GM19467 (cell line): ENCODE measurements around the gene IGFL1.
"Not testable (repeated sequence)": the region's sequence is repeated elsewhere in the genome, so short reads cannot be mapped to it uniquely, and the experiment has no call there.

Source experiments
- ATAC-seq: cut with Tn5 transposase; IDR thresholded peaks from one replicate; pipeline ENCODE4 v1.9.1; 2021; ENCODE audit warnings: mild to moderate bottlenecking, moderate library complexity; ENCODE audit not compliant: unreplicated experiment

Gene IGFL1

DNA sequence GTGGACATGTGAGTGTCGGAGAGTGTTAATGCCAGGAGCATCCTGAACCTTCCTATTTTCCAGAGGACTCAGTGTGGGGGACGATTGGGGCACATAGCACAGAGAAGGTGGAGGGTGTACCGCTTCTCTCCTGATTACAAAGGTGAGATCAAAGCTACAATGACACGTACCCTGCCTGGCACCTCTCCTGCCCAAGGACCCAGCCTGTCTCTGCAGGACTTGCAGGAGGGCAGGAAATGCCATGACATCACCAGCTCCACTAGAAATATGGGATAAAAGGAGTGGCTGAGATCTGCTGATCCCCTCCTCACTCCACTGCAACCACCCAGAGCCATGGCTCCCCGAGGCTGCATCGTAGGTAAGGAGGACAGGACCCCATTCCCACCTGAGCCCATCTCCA, at the start of gene IGFL1:
TSS of gene IGFL1 (plus strand) at position 301 of the 400 bp plus-strand sequence. CDS start at position 334, 33 bp downstream.
- no peak for ATAC-seq

GRCh38 chr19:46180701-46181387, 48.7 kb upstream of the IGFL1 start:
- ATAC-seq, result no peak

- ATAC-seq, result no peak
Measured at GRCh38 chr19:46181388-46181779, 48.2 kb upstream of the IGFL1 start.

- no peak for ATAC-seq
Measured at GRCh38 chr19:46182476-46182875, 47.1 kb upstream of the IGFL1 start.

DNA sequence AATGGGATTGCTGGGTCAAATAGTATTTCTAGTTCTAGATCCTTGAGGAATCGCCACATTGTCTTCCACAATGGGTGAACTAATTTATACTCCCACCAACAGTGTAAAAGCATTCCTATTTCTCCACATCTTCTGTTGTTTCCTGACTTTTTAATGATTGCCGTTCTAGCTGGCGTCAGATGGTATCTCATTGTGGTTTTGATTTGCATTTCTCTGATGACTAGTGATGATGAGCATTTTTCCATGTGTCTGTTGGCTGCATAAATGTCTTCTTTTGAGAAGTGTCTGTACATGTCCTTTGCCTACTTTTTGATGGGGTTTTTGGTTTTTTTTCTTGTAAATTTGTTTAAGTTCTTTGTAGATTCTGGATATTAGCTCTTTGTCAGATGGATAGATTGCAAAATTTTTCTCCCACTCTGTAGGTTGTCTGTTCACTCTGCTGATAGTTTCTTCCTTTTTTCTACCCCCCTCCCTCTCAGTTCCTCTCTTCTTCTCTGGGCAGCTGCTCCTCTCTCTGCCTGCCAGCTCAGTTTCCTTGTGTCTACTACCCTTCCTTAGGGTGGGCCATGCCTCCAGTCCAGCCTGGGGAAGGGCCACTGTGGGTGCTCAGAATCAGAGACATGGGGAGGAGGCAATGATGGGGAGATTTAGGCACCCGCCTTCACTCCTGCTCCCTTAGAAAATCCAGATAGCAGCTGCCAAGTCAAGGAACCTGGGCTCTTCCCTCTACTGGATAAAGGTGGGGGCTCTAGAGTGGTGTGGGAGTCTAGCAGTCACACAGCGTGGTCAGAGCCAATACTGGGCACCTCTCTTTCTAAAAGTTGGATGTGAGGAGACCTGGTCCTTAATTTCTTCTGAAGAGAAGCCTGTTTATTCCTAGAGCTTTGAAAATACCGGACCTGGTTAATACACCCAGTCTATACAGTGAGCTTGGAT, 44.5 kb upstream of the IGFL1 start:
- ATAC-seq, result not testable (repeated sequence)

- ATAC-seq, result no peak
Measured at GRCh38 chr19:46186101-46186716, 43.3 kb upstream of the IGFL1 start.

DNA sequence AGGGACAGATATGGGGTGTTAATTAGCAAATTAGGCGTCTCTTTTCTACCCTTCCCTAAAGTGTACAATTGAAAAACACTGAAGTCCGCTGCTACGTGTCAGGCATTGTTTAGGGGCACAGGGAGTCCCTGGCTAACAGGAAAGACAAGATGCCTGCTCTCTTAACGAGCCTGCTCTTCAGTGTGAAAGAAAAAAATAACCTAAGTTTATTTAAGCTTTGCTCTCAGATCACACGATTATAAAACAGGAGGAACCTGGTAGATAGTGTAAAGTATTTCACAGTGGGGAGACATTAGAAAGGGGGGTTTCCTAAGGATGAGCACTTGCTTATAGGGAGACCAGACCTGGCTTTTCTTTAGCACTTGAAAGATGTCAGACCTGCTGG, 42.8 kb upstream of the IGFL1 start:
- no peak for ATAC-seq

- ATAC-seq, result no peak
Measured at GRCh38 chr19:46189971-46190888, 39.3 kb upstream of the IGFL1 start.

GRCh38 chr19:46191356-46191755, 38.2 kb upstream of the IGFL1 start:
- ATAC-seq, result no peak

DNA sequence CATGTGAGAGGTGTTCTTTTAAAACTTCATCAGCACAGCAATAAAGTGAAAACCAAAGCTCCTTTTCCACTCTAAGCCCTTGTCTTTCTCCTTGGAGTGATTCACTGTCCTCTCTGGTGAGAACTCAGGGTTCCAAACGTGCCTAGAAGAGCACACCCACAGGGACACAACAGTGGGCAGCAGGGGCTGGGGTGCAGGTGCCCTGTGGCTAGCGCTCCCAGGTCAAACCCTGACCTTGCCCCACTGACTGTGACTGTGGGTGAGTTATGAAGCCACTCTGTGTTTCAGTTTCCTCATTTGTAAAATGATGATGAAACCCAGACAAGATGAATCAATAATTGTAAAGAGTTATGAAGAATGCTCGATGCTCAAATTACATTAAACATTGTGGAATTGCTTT, 37.6 kb upstream of the IGFL1 start:
- no peak for ATAC-seq

DNA sequence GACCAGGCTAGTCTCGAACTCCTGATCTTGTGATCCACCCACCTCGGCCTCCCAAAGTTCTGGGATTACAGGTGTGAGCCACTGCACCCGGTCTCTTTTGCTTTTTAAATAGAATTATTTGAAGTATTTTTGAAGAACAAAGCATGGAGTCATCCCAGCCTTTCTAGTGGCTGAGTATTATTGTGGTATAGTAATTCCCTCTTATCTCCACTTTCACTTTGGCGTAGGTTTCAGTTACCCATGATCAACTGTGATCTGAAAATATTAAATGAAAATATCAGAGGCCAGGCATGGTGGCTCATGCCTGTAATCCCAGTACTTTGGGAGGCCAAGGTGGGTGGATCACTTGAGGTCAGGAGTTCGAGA, 36.9 kb upstream of the IGFL1 start:
- not testable (repeated sequence) for ATAC-seq

DNA sequence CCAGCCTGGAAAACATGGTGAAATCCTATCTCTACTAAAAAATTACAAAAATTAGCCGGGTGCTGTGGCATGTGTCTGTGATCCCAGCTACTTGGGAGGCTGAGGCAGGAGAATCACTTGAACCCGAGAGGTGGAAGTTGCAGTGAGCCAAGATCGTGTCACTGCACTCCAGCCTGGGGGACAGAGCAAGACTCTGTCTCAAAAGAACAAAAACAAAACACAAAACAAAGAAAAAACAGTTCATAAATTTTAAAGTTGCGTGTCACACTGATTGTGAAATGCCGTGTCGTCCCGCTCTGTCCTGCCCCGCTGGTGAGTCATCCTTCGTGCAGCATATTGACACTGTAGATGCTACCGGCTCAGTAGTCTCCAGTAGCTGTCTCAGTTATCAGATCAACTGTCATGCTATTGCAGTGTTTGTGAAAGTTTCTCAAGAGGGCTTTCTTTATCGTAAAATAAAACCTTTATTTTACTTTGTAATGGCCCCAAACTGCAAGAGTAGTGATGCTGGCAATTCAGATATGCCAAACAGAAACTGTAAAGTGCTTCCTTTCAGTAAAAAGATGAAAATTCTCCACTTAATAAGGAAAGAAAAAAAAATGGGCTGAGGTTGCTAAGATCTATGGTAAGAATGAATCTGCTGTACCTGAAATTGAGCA, 36.4 kb upstream of the IGFL1 start:
- ATAC-seq, result no peak

DNA sequence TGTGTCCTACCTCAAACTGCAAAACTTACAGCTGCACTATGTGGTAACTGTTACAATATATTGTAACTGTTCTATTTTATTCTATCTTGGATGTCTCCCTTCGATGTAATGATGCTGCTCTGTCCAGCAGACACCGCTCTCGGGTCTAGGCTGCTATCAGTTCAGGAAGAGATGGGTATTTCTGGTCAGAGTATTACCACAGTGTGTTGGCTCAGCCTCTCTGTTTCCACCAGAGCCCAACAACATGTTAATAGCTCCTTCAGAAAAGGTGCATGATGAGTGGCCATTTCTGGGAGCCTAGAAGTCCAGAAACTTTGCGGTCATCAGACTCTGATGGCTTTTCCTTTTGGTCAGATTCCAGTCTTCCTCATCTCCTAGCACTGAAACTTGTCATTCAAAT, 35.9 kb upstream of the IGFL1 start:
- ATAC-seq, result no peak

DNA sequence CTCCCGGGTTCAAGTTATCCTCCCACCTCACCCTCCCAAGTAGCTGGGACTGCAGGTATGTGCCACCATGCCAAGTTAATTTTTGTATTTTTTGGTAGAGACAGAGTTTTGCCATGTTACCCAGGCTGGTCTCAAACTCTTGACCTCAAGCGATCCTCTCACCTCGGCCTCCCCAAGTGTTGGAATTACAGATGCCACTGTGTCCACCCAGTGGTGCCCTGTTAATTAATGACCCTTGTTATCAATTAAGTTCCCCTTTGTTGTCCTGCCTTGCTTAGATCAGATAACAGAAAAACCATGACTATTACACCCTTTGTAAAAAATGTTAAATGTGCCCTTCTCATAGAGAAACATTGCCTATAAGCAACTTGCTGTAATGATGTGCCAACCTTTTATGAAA, 34.4 kb upstream of the IGFL1 start:
- ATAC-seq, result no peak

- not testable (repeated sequence) for ATAC-seq
Measured at GRCh38 chr19:46195919-46196318, 33.6 kb upstream of the IGFL1 start.

GRCh38 chr19:46196410-46197124, 33.0 kb upstream of the IGFL1 start:
- ATAC-seq, result no peak

DNA sequence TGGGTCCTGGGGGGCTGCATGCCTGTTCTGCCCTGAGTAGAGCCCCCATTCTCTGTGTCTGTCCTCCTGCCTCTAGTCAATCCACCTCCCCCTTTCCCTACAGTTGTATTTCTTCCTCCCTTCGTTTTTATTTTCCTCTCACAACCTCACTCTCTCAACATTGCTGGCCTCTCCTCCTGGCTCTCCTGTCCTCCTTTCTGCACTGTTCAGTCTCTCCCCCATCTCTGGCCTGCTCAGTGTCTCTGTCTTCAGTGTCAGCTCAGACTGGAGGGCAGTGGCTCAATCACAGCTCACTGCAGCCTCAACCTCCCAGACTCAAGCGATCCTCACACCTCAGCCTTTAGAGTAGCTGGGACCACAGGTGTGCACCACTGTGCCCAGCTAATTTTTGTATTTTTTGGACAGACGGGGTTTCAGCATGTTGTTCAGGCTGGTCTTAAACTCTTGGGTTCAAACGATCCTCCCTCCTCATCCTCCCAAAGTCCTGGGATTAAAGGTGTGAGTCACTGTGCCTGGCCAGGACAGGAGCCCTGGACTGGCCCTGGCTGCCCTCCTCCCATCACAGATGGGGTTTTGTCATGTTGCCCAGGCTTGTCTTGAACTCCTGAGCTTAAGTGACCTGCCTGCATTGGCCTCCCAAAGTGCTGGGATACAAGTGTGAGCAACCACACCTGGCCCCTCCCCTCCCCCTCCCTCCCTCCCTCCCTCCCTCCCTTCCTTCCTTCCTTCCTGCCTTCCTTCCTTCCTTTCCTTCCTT, 32.0 kb upstream of the IGFL1 start:
- ATAC-seq, result no peak

DNA sequence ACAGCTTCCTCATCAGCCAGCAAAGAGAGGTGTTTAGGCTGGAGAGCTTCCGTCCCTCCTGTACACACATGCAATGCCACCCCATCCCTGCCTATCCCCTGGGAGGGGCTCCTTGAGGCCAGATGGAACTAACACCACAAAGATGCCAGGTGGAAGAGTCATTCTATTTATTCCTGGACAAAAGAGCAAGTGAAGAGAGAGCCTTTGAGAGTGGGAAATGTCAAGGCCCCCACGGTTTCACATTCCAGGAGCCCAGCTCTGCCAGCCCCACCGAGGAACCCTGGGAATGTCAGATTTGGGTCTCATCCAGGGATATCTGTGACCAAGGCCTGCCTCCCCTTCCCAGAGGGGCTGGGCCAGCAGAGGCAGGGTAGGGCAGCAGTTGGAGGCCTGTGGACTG, 30.8 kb upstream of the IGFL1 start:
- ATAC-seq, result no peak
